CD4-positive, alpha-beta T cell treated with Interleukin-4 for 1 hour (primary cell): ENCODE data around the gene WDR18.
"Not testable (repeated sequence)": the region's sequence is repeated elsewhere in the genome, so short reads cannot be mapped to it uniquely, and the experiment has no call there.

ENCODE experiments used
- DNase-seq, 2 donors: peaks; one replicate each; pipeline ENCODE4 v3.0.0-alpha.2; 2020 to 2022

The WDR18 gene

GRCh38 chr19:950352-951066 is 33.6 kb upstream of the WDR18 start:
- DNase-seq, result no peak

- DNase-seq, result no peak
Measured at GRCh38 chr19:952049-952679, 32.0 kb upstream of the WDR18 start.

- DNase-seq, result peak in 1 of 2 donors; percentile 16
Measured at GRCh38 chr19:952680-953444, 31.3 kb upstream of the WDR18 start.

DNA sequence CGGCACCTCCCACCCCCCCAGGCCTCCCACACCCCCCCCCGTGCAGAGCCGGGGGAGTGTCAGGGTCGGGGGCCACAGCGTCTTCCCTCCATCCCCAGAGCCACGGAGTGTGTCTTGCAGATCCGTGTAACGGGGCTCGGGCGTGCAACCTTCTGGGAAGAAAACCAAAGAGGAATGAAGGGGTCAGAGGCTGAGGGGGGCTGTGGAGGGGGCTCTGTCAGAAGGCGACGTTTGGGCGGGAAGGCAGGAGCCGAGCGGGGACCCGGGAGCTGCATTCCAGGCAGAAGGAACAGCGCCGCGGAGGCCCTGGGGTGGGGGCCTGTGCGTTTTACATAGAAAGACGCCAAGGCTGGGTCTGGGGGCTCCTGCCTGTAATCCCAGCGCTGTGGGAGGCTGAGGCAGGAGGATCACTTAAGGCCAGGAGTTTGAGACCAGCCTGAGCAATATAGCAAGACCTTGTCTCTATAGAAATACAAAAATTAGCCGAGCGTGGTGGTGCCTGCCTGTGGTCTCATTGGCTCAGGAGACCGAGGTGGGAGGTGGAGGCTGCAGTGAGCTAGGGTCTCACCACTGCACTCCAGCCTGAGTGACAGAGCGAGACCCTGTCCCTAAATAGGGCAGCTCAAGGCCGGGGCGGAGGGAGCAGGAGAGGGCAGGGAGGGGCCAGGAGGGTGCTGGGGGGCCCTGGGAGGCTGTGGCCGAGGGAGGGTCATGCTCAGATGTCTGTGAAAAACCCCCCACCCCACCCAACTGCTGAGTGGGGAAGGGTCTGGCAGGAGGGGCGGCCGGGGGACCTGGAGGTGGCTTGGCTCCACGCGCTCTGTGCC is 30.5 kb upstream of the WDR18 start:
- no peak for DNase-seq

DNA sequence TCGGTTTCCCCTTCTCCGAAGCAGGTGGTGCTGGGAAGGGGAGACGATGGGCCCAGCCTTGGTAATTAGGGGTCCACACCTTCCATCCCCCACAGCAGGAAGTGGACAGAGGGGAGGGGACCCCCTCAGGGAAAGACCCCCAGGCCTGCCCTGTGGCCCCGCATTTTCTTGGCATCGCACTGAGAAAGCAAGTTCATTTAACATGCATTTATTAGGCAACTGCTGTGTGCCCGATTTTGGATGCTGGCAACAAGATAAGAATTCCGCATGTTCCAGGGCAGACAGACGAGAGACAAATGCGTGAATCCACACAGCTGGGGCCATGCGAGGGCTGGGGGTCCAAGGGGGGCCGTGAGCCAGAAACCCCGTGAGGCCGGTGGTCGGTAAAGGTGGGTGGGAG is 29.9 kb upstream of the WDR18 start:
- no peak for DNase-seq

DNA sequence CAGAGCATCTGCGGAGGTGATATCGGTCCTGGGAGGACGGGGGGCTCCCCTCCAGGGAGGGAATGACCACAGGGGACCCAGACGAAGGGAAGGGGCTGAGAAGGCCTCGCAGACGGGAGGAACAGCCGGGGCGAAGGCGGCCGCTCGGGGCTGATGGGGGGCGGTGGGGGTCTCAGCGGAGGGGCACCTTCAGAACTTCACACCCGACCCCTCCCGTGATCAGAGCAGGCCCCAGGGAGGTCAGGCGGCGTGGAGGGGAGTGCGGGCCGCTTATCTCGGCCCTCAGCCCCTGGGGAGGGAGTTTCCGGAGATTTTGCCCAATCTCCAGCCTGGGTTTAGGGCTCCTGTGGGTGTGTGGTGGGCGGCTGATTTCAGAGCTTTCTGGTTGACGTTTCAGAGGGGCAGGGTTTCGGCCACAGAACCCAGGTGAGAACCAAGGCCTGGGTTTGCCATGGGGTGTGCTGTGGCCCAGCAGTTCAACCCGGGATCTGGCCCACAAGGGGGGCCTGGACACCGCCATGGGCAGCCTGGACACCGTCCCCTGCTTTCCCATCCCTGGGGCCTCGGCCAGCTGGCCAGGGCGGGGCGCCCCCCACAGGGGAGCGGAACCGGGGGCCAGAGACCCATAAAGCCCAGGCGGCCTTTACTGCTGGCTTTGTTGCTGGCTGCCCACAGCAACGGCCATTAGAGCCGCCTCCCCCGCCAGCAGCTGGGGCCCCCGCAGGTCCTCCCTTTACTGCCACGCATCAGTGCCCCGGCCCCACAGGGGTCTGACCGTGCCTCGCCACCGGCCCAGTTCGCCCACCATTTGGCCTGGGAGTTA is 29.3 kb upstream of the WDR18 start:
- DNase-seq, result no peak

- no peak for DNase-seq
Measured at GRCh38 chr19:955803-956765, 28.1 kb upstream of the WDR18 start.

DNA sequence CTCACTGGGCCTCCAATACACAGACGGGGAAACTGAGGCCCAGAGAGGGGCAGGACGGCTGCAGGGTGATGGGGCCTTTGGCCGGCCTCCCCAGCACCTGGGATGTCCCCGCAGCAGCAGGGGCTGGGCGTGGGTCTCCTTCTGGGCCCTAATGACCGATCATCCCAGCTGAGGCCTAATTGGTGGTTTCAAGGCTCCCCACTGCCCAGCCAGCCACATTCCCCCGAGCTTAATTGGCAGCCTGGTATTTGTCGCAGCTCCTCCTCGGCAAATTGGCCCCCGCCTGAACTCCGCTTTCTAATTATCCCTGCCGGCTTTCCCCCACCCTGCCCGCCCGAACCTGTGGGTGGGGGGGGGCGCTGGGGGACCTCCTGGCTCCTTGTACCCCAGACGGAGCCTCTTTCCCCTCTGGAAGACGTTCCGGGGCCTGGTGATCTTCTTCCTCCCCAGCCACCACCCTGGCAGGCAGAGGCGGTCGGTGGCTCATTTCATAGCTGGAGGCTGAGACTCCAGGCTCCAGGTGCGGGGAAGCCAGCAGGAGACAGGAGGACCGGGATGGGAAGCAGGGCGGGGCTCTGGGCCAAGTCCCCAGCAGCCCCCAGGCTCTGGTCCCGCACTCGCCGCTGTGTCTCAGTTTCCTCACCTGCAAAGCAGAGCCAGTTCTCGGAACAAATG is 27.2 kb upstream of the WDR18 start:
- no peak for DNase-seq

DNA sequence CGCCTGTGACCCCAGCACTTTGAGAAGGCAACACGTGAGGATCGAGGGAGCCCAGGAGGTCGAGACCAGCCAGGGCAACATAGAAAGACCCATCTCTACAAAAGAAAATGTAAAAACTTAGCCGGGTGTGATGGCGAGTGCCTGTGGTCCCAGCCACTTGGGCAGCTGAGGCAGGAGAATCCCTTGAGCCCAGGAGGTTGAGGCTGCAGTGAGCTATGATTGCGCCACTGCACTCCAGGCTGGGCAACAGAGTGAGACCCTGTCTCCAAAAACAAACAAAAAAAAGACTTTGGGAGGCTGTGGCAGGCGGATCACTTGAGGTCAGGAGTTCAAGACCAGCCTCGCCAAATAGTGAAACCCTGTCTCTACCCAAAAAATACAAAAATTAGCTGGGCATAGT is 26.6 kb upstream of the WDR18 start:
- DNase-seq, result not testable (repeated sequence)

DNA sequence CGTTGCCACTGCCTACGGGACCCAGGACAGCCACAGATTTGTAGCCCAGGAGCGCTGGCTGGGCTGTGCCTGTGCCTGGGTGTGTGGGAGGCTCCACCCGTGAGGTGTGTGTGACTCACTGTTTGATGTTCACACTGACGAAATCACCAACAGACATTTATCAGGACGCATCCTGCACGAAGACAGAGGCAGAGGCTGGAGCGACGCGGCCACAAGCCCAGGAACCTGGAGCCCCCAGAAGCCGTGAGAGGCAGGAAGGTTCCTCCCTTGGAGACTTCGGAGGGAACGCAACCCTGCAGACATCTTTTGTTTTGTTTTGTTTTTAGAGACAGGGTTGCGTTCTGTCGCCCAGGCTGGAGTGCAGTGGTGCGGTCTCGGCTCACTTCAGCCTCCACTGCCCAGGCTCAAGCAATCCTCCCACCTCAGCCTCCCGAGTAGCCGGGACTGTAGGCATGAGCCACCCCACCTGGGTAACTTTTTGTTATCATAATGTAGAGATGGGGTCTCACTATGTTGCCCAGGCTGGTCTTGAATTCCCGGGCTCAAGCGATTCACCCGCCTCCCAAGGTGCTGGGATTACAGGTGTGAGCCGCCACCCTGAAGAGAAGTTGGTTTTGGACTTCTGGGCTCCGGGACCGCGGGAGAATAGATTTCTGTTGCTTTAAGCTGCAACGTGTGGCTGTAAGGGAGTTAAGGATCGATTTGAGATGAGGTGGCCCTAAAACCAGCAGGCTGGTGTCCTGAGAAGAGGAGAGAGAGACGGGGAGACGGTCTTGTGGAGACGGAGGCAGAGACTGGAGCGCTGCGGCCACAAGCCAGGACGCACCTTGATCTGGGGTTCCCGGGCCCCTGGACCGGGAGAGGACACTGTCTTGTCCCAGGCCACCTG is 24.9 kb upstream of the WDR18 start:
- no peak for DNase-seq

DNA sequence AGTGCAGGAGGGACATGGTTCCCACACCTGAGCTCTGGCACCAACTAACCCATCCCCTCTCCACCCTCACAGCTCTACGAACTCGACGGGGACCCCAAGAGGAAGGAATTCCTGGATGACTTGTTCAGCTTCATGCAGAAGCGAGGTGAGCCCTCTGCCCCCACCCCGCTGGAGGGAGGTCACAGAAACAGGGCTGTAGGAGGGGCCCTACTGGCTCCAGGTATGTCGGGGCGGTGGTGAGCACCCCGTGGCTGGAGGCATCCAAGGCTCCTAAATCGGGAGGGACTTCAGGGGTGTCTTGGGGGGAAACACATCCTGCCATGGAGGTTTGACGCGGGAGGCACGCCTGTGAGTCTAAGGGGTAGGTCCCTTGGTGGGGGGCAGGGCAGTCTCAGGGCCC is 24.1 kb upstream of the WDR18 start:
- DNase-seq, result no peak

GRCh38 chr19:960601-960938 is 23.6 kb upstream of the WDR18 start:
- DNase-seq, result no peak

DNA sequence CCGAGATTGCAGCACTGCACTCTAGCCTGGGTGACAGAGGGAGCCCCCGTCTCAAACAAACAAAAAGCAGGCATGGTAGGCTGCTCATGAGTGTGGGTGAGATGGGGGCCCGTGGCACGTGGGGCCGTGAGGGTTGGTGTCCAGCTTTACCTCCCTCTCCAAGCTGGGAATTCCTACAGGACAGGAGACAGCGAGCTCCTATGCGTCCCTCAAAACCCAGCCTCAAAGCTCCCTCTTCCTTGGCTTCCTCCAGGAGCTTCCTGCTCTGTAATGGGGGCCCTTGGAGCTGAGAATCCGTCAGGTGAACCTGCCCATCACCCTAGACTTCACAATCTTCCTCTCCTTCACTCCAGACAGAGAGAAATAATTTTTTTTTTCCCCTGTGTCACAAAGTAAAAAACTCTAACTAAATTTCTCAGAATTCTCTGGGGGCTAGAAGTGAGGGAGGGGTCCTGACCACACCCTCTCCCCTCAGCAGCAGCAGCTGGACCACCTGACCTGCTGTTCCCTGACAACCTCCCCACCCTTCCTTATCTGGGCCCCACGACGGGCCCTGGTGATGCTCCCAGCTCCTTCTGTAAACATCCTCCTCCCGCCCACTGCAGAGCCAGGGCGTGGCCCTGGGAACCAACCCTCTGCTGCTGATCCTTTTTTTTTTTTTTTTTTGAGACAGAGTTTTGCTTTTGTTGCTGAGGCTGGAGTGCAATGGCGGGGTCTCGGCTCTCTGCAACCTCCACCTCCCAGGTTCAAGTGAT is 22.1 kb upstream of the WDR18 start:
- no peak for DNase-seq

- no peak for DNase-seq
Measured at GRCh38 chr19:962683-963400, 21.3 kb upstream of the WDR18 start.

GRCh38 chr19:963486-963951 is 20.6 kb upstream of the WDR18 start:
- no peak for DNase-seq

DNA sequence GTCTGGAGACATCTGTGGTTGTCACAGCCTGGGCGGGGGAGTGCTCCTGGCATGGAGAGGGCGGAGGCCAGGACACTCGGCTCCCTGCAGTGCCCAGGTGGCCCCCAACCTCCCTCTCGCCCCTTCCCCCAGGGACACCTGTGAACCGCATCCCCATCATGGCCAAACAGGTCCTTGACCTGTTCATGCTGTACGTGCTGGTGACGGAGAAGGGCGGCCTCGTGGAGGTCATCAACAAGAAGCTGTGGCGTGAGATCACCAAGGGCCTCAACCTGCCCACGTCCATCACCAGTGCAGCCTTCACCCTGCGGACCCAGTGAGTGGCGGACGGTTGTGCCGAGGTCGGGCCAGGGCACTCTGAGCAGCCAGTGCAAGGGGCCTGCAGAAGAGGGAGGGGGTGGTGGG is 20.0 kb upstream of the WDR18 start:
- DNase-seq, result no peak

GRCh38 chr19:964761-965694 is 19.1 kb upstream of the WDR18 start:
- no peak for DNase-seq
